Embryonic facial prominence (tissue), 1 donor: ENCODE results near the gene SCYL1.

Source experiments
- DNase-seq: peaks from one replicate; pipeline ENCODE4 v3.0.0-alpha.2; 2016; ENCODE audit errors: extremely low spot score

SCYL1 gene

GRCh38 chr11:65493367-65494176 lies 31.3 kb upstream of the SCYL1 start:
- no peak for DNase-seq

DNA sequence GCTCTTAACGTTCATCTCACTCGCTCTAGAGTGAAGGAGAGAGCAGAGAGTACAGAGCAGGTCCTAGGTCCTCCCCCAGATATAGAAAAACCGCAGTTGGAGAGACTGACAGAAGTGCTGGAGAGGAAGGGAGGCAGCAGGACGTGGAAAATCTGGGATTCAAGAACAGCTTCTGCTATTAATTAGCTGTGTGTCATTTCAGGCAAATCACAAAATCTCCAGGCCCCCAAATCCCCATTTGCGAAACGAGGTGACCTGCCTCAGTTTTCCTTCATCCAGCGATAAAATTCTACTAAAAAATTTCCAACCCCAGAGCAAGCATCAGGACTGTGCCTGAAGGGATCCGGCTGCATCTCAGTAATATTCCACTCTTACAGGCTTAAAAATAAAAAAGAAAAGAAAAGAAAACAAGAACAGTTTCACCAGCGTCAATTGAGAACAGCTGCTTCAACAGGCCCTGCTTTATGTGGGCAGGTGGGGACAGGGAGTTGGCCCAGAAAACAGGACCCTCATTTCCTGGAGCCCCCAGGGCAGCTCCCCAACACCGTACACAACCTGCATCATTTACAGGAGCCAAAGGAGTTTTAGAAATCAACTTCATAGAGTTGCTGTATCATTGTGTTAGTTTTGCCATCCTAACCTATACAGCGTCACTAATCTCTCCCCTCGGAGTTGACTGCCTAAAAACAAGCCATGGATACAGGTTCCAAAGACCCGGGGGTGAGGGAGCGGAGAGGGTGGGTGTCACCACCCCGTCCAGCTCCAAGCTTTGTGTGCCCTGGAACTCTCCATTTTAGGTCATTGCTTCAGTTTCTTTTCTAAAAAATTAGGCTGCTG lies 28.4 kb upstream of the SCYL1 start:
- no peak for DNase-seq

GRCh38 chr11:65497141-65498041 lies 27.5 kb upstream of the SCYL1 start:
- peak; percentile 96 for DNase-seq

GRCh38 chr11:65498042-65498726 lies 26.7 kb upstream of the SCYL1 start:
- no peak for DNase-seq

DNA sequence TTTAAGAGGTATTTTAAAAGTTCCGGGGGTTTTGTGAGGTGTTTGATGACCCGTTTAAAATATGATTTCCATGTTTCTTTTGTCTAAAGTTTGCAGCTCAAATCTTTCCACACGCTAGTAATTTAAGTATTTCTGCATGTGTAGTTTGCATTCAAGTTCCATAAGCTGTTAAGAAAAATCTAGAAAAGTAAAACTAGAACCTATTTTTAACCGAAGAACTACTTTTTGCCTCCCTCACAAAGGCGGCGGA lies 26.2 kb upstream of the SCYL1 start:
- no peak for DNase-seq

- peak; percentile 96 for DNase-seq
Observed at GRCh38 chr11:65498977-65499712, 25.7 kb upstream of the SCYL1 start, which contains the start of gene MALAT1. TSS of gene MALAT1 (plus strand) at chr11:65499045.

- no peak for DNase-seq
Observed at GRCh38 chr11:65499713-65500386, 25.0 kb upstream of the SCYL1 start.

GRCh38 chr11:65500387-65501185 lies 24.3 kb upstream of the SCYL1 start:
- DNase-seq: peak; percentile 53

DNA sequence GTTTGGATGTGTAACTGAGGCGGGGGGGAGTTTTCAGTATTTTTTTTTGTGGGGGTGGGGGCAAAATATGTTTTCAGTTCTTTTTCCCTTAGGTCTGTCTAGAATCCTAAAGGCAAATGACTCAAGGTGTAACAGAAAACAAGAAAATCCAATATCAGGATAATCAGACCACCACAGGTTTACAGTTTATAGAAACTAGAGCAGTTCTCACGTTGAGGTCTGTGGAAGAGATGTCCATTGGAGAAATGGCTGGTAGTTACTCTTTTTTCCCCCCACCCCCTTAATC lies 23.8 kb upstream of the SCYL1 start:
- DNase-seq: no peak

DNA sequence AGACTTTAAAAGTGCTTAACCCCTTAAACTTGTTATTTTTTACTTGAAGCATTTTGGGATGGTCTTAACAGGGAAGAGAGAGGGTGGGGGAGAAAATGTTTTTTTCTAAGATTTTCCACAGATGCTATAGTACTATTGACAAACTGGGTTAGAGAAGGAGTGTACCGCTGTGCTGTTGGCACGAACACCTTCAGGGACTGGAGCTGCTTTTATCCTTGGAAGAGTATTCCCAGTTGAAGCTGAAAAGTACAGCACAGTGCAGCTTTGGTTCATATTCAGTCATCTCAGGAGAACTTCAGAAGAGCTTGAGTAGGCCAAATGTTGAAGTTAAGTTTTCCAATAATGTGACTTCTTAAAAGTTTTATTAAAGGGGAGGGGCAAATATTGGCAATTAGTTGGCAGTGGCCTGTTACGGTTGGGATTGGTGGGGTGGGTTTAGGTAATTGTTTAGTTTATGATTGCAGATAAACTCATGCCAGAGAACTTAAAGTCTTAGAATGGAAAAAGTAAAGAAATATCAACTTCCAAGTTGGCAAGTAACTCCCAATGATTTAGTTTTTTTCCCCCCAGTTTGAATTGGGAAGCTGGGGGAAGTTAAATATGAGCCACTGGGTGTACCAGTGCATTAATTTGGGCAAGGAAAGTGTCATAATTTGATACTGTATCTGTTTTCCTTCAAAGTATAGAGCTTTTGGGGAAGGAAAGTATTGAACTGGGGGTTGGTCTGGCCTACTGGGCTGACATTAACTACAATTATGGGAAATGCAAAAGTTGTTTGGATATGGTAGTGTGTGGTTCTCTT lies 23.2 kb upstream of the SCYL1 start:
- peak; percentile 29 for DNase-seq

GRCh38 chr11:65502274-65502554 lies 22.7 kb upstream of the SCYL1 start:
- no peak for DNase-seq

DNA sequence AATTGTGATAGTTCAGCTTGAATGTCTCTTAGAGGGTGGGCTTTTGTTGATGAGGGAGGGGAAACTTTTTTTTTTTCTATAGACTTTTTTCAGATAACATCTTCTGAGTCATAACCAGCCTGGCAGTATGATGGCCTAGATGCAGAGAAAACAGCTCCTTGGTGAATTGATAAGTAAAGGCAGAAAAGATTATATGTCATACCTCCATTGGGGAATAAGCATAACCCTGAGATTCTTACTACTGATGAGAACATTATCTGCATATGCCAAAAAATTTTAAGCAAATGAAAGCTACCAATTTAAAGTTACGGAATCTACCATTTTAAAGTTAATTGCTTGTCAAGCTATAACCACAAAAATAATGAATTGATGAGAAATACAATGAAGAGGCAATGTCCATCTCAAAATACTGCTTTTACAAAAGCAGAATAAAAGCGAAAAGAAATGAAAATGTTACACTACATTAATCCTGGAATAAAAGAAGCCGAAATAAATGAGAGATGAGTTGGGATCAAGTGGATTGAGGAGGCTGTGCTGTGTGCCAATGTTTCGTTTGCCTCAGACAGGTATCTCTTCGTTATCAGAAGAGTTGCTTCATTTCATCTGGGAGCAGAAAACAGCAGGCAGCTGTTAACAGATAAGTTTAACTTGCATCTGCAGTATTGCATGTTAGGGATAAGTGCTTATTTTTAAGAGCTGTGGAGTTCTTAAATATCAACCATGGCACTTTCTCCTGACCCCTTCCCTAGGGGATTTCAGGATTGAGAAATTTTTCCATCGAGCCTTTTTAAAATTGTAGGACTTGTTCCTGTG lies 22.1 kb upstream of the SCYL1 start:
- DNase-seq: no peak

DNA sequence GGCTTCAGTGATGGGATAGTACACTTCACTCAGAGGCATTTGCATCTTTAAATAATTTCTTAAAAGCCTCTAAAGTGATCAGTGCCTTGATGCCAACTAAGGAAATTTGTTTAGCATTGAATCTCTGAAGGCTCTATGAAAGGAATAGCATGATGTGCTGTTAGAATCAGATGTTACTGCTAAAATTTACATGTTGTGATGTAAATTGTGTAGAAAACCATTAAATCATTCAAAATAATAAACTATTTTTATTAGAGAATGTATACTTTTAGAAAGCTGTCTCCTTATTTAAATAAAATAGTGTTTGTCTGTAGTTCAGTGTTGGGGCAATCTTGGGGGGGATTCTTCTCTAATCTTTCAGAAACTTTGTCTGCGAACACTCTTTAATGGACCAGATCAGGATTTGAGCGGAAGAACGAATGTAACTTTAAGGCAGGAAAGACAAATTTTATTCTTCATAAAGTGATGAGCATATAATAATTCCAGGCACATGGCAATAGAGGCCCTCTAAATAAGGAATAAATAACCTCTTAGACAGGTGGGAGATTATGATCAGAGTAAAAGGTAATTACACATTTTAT lies 21.4 kb upstream of the SCYL1 start:
- no peak for DNase-seq

DNA sequence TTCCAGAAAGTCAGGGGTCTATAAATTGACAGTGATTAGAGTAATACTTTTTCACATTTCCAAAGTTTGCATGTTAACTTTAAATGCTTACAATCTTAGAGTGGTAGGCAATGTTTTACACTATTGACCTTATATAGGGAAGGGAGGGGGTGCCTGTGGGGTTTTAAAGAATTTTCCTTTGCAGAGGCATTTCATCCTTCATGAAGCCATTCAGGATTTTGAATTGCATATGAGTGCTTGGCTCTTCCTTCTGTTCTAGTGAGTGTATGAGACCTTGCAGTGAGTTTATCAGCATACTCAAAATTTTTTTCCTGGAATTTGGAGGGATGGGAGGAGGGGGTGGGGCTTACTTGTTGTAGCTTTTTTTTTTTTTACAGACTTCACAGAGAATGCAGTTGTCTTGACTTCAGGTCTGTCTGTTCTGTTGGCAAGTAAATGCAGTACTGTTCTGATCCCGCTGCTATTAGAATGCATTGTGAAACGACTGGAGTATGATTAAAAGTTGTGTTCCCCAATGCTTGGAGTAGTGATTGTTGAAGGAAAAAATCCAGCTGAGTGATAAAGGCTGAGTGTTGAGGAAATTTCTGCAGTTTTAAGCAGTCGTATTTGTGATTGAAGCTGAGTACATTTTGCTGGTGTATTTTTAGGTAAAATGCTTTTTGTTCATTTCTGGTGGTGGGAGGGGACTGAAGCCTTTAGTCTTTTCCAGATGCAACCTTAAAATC lies 20.8 kb upstream of the SCYL1 start:
- no peak for DNase-seq

GRCh38 chr11:65504674-65505465 lies 20.0 kb upstream of the SCYL1 start:
- DNase-seq: no peak
